ENCODE data around the gene PTPRG.

PTPRG gene

DNA sequence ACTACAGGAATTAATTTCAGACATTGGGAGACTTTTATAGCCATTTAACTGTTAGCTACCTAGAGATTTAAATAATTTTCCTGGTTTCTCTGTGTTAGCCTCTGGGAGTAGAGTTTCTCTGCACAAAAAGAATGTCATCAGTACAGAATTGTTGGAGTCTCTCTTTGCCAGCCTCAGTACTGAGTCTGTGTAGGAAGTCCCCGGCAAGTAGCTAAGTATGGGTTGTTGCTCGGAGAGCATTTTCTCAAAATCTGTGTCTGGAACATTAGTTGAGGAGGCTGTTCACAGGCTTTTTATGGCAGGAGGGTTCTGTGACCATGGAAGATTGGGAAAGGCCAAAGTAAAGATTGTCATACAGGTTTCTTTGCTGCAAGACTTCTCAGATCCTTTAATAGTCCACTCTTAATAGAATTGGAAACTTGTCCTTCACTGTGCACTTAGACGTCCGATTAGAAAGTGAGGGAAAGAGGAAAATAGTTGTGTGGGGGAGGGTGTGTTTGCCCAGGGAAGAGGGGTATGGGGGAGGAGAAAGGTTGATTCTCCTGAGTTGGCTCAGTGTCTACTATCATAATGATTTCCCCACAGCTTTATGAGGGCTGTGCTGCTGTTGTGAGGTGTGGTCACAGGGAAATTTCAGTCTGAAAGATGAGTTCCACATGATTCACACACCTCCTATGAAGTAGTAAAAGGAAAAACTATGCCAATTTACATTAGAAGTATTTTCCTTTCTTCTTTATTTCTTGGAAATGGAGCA is 207.1 kb downstream of the PTPRG start:
- no peak overlapping the region for H3K27ac ChIP-seq
- TF ChIP-seq, protein P1, sequence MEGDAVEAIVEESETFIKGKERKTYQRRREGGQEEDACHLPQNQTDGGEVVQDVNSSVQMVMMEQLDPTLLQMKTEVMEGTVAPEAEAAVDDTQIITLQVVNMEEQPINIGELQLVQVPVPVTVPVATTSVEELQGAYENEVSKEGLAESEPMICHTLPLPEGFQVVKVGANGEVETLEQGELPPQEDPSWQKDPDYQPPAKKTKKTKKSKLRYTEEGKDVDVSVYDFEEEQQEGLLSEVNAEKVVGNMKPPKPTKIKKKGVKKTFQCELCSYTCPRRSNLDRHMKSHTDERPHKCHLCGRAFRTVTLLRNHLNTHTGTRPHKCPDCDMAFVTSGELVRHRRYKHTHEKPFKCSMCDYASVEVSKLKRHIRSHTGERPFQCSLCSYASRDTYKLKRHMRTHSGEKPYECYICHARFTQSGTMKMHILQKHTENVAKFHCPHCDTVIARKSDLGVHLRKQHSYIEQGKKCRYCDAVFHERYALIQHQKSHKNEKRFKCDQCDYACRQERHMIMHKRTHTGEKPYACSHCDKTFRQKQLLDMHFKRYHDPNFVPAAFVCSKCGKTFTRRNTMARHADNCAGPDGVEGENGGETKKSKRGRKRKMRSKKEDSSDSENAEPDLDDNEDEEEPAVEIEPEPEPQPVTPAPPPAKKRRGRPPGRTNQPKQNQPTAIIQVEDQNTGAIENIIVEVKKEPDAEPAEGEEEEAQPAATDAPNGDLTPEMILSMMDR (conservative IDR thresholded peaks at IDR 0.05), result no peak
- no peak for TF ChIP-seq ZFX (IDR thresholded peaks at IDR 0.05)

GRCh38 chr3:61769266-61769990 is 208.1 kb downstream of the PTPRG start:
- no peak overlapping the region for H3K27ac ChIP-seq
- TF ChIP-seq, protein P1 (conservative IDR thresholded peaks at IDR 0.05), result no peak
- no peak for TF ChIP-seq ZFX (IDR thresholded peaks at IDR 0.05)

GRCh38 chr3:61771976-61772375 is 210.6 kb downstream of the PTPRG start:
- no peak overlapping the region for H3K27ac ChIP-seq
- TF ChIP-seq, protein P1 (conservative IDR thresholded peaks at IDR 0.05), result no peak
- no peak for TF ChIP-seq ZFX (IDR thresholded peaks at IDR 0.05)

- no peak for TF ChIP-seq ZFX (IDR thresholded peaks at IDR 0.05)
- TF ChIP-seq, protein P1 (conservative IDR thresholded peaks at IDR 0.05), result no peak
Observed at GRCh38 chr3:61772456-61772855, 211.1 kb downstream of the PTPRG start.

DNA sequence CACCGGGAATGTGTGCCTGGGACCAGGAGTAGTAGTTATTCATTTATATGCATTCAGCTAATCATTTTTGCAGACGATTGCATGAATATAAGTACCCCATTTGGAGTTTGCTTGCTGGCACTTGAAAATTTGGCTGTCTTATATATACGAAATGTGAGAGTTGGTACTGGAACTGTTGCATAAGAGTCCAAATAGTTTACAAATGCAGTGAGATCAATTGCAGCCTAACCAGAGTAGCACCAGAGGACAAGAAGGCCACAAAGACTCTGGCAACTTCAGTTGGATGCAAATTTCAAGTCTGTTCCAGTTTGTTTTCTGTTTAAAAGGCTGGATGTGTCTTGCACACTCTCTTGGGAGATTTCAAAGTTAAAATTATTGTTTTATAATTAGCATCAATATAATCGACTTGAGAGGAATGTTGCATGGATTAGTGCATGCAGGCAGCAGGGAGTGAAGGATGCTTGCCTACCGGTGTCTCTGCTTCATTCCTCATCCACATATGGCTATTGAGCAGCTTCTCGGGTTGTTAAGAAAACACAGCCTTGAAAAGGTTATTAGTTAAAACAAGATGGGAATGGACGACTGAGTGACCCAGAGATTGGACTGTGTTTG is 213.0 kb downstream of the PTPRG start:
- TF ChIP-seq, protein P1 (conservative IDR thresholded peaks at IDR 0.05), result no peak
- TF ChIP-seq ZFX (IDR thresholded peaks at IDR 0.05), result no peak
- H3K27ac ChIP-seq, result no peak overlapping the region

More at GRCh38 chr3:61772456-61772855, 211.1 kb downstream of the PTPRG start:
- H3K27ac ChIP-seq, result no peak overlapping the region

DNA sequence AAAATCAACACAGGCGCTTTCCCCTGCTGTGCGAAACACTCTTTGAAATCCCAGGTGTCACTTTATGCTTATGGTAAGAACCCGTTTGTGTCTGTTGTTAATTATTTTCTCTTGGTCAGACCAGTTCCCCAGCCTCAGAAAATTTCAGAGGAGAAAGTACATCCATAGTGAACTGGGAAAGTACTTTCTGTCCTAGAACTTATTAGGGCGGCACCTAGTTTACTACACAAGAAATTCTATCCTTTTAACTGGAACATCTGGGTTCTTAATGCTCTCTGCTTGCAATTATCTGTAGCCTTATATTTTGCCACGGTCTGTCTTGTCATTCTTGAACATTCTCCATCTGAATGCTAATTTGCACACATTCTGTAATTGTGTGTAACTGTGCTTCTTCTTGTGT is 215.0 kb downstream of the PTPRG start:
- H3K27ac ChIP-seq, result no peak overlapping the region
- TF ChIP-seq, protein P1 (conservative IDR thresholded peaks at IDR 0.05), result no peak
- no peak for TF ChIP-seq ZFX (IDR thresholded peaks at IDR 0.05)

DNA sequence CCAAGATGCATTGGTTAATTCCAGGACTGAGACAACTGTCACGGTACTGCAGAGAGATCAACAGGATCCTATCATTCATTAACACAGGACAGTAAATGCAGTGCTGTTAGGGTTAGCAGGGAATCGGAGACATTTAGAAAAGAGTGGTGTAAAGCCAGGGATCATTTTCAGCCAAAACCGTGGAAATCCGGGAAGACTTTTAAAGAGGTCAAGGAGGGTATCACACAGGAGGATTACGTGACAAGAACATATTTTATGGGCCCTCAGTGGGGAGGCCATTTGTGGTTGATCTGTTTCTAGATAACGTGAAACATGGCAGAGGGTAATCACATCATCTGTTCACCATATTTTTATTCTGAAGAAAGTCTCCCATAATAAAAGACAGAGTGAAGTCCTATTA is 216.1 kb downstream of the PTPRG start:
- TF ChIP-seq ZFX (IDR thresholded peaks at IDR 0.05), result no peak
- TF ChIP-seq, protein P1 (conservative IDR thresholded peaks at IDR 0.05), result no peak
- H3K27ac ChIP-seq, result no peak overlapping the region
